HG02623 (cell line): ENCODE measurements around the gene MYO18A.
"Not testable (repeated sequence)": the region's sequence is repeated elsewhere in the genome, so short reads cannot be mapped to it uniquely, and the experiment has no call there.

Source experiments
- ATAC-seq: cut with Tn5 transposase; IDR thresholded peaks from one replicate; pipeline ENCODE4 v1.9.1; 2021; ENCODE audit warnings: moderate library complexity; ENCODE audit not compliant: unreplicated experiment

MYO18A gene

GRCh38 chr17:29195465-29196081, 15.4 kb upstream of the MYO18A start:
- ATAC-seq = no peak

- no peak for ATAC-seq
These were observed 14.5 kb upstream of the MYO18A start for GRCh38 chr17:29194669-29195068.

GRCh38 chr17:29193146-29193545, 12.9 kb upstream of the MYO18A start:
- ATAC-seq = no peak

GRCh38 chr17:29190592-29191207, 10.5 kb upstream of the MYO18A start:
- ATAC-seq = no peak

GRCh38 chr17:29190039-29190438, 9.8 kb upstream of the MYO18A start:
- no peak for ATAC-seq

- ATAC-seq = no peak
These were observed 9.2 kb upstream of the MYO18A start for GRCh38 chr17:29189355-29189754.

- ATAC-seq = no peak
These were observed 1.0 kb upstream of the MYO18A start for GRCh38 chr17:29181226-29181625.

- no peak for ATAC-seq
These were observed 576 bp upstream of the MYO18A start for GRCh38 chr17:29180788-29181160.

GRCh38 chr17:29179232-29180033, 765 bp downstream of the MYO18A start:
- ATAC-seq = no peak

- ATAC-seq = no peak
These were observed 1.4 kb downstream of the MYO18A start for GRCh38 chr17:29178750-29179231.

- ATAC-seq = no peak
These were observed 2.1 kb downstream of the MYO18A start for GRCh38 chr17:29177871-29178749.

- no peak for ATAC-seq
These were observed 2.7 kb downstream of the MYO18A start for GRCh38 chr17:29177541-29177870.

- ATAC-seq = no peak
These were observed 3.4 kb downstream of the MYO18A start for GRCh38 chr17:29176558-29177351.

GRCh38 chr17:29175349-29175748, 4.8 kb downstream of the MYO18A start:
- ATAC-seq = no peak

- no peak for ATAC-seq
These were observed 7.6 kb downstream of the MYO18A start for GRCh38 chr17:29172589-29172988.

- ATAC-seq = no peak
These were observed 9.5 kb downstream of the MYO18A start for GRCh38 chr17:29170682-29171081.

- ATAC-seq = no peak
These were observed 10.2 kb downstream of the MYO18A start for GRCh38 chr17:29169806-29170591.

GRCh38 chr17:29168759-29169126, 11.5 kb downstream of the MYO18A start:
- ATAC-seq = not testable (repeated sequence)

GRCh38 chr17:29168079-29168758, 12.0 kb downstream of the MYO18A start:
- no peak for ATAC-seq
